Islet precursor cell (in vitro differentiated cells): ENCODE measurements around the gene DCAF17.
"Not testable (repeated sequence)": the region's sequence is repeated elsewhere in the genome, so short reads cannot be mapped to it uniquely, and the experiment has no call there.

Experiments used
- DNase-seq: peaks from one replicate; pipeline ENCODE4 v3.0.0-alpha.2; 2018

Gene DCAF17

GRCh38 chr2:171460537-171460936 is 26.5 kb downstream of the DCAF17 start:
- DNase-seq: no peak

GRCh38 chr2:171469176-171469575 is 35.1 kb downstream of the DCAF17 start:
- DNase-seq: no peak

- no peak for DNase-seq
Observed at GRCh38 chr2:171470129-171470528, 36.1 kb downstream of the DCAF17 start.

GRCh38 chr2:171475979-171476378 is 42.0 kb downstream of the DCAF17 start:
- DNase-seq: no peak

- no peak for DNase-seq
Observed at GRCh38 chr2:171478345-171478744, 44.3 kb downstream of the DCAF17 start.

GRCh38 chr2:171479154-171479814 is 45.3 kb downstream of the DCAF17 start:
- DNase-seq: no peak

GRCh38 chr2:171480908-171481307 is 46.9 kb downstream of the DCAF17 start:
- DNase-seq: no peak

- DNase-seq: no peak
Observed at GRCh38 chr2:171482308-171482707, 48.3 kb downstream of the DCAF17 start.

- peak; percentile 78 for DNase-seq
Observed at GRCh38 chr2:171482877-171483276, 48.9 kb downstream of the DCAF17 start.

- DNase-seq: no peak
Observed at GRCh38 chr2:171483793-171484192, 49.8 kb downstream of the DCAF17 start.

GRCh38 chr2:171485116-171485515 is 51.1 kb downstream of the DCAF17 start:
- no peak for DNase-seq

- DNase-seq: no peak
Observed at GRCh38 chr2:171487201-171487600, 53.2 kb downstream of the DCAF17 start.

GRCh38 chr2:171487803-171488259 is 53.8 kb downstream of the DCAF17 start:
- DNase-seq: no peak

GRCh38 chr2:171490577-171490976 is 56.6 kb downstream of the DCAF17 start:
- no peak for DNase-seq

- DNase-seq: no peak
Observed at GRCh38 chr2:171491292-171491691, 57.3 kb downstream of the DCAF17 start.

- no peak for DNase-seq
Observed at GRCh38 chr2:171492664-171493063, 58.6 kb downstream of the DCAF17 start.

GRCh38 chr2:171497664-171498063 is 63.6 kb downstream of the DCAF17 start:
- DNase-seq: not testable (repeated sequence)

- DNase-seq: no peak
Observed at GRCh38 chr2:171505374-171505773, 71.3 kb downstream of the DCAF17 start.

GRCh38 chr2:171509945-171510731 is 76.1 kb downstream of the DCAF17 start:
- no peak for DNase-seq

- DNase-seq: no peak
Observed at GRCh38 chr2:171512014-171512413, 78.0 kb downstream of the DCAF17 start.

GRCh38 chr2:171512683-171513195 is 78.7 kb downstream of the DCAF17 start:
- no peak for DNase-seq

GRCh38 chr2:171513719-171514160 is 79.7 kb downstream of the DCAF17 start:
- peak; percentile 73 for DNase-seq

GRCh38 chr2:171514908-171515582 is 81.0 kb downstream of the DCAF17 start:
- DNase-seq: no peak
